ENCODE results near the gene PLA2G2A. TPM values are rescaled to one million over a fixed set of nuclear protein-coding genes. Genes with fewer than 3 reads are reported as not detected.
"Not testable (repeated sequence)": the region's sequence is repeated elsewhere in the genome, so short reads cannot be mapped to it uniquely, and the experiment has no call there.

The PLA2G2A gene
- total and polyA plus RNA-seq, 11 donors: 2.8 to 539 (median 26.5) TPM

- H3K36me3 ChIP-seq: no peaks in the 10 kb centered on the region
- no peaks in the 10 kb centered on the region for H3K4me1 ChIP-seq
- H3K27ac ChIP-seq: no peak overlapping the region
- intact Hi-C loops (cut with DNase I): no loop called here
- DNase-seq (no peak), ATAC-seq (no peak)
- no peak overlapping the region for H3K4me3 ChIP-seq
- WGBS, 4 donors: 58 to 67% (median 62%) methylated on average over 3 of the region's 3 CpGs
- H3K9me3 ChIP-seq: peaks cover 0 to 21% (median 5%) of the 10 kb centered on the region in 12 donors
- H3K27me3 ChIP-seq: no peaks in the 10 kb centered on the region
- TF ChIP-seq POLR2A (IDR thresholded peaks at IDR 0.05) (no peak), CTCF (IDR thresholded peaks at IDR 0.05) (no peak)
These were observed 43.2 kb downstream of the PLA2G2A start for GRCh38 chr1:19936061-19936750.

DNA sequence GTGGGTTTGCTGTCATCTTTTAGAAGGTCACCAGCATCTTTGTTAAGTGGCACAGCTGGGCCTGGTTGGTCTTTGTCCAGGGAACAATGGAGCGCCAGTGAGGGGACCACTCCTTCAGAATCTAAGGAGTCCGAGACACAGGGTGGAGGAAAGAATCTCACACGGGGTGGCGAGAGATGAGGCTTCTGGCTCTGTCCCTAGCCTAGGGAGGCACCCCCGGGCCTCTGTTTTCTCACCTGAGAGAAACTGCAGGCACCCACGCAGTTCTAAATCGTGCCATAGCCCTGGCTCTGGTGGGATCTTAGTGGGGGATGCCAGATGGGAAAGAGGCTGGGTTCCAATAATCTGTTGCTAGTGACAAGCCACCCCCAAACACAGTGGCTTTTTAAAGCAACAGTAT lies 45.1 kb downstream of the PLA2G2A start:
- 65 to 86% (median 83%) methylated on average over 7 of the region's 7 CpGs for WGBS, 4 donors
- Histone ChIP-seq H3K36me3 (no peaks in the 10 kb centered on the region), H3K4me3 (no peak overlapping the region), H3K9me3 (peaks cover 0 to 26% (median 9%) of the 10 kb centered on the region in 12 donors), H3K4me1 (no peaks in the 10 kb centered on the region), H3K27ac (no peak overlapping the region), H3K27me3 (no peaks in the 10 kb centered on the region)
- intact Hi-C loops (cut with DNase I): no loop called here
- ATAC-seq: no peak
- no peak for TF ChIP-seq POLR2A (IDR thresholded peaks at IDR 0.05)
- TF ChIP-seq CTCF (IDR thresholded peaks at IDR 0.05): no peak
- DNase-seq: no peak

GRCh38 chr1:19932866-19933265 lies 46.6 kb downstream of the PLA2G2A start:
- H3K4me1 ChIP-seq: no peaks in the 10 kb centered on the region
- intact Hi-C loops (cut with DNase I): no loop called here
- ATAC-seq: no peak

DNA sequence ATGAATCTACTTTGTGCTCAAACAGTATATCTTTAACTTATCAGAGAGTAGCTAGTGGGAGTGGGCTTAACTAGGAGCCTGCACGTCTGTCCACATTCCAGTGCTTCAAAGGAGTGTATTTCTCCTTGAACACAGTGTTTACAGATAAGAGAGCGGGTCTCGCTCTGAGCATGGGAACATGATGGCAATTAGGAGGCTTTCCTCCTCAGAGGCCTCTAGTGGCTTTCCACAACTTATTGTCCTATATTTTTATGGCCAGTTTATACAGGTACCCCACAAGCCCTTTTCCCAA lies 52.3 kb downstream of the PLA2G2A start:
- WGBS, 4 donors: 50 to 72% (median 59%) methylated on average over 3 of the region's 3 CpGs
- H3K27ac ChIP-seq; H3K4me1 ChIP-seq; DNase-seq; H3K4me3 ChIP-seq; ATAC-seq; H3K27me3 ChIP-seq; H3K36me3 ChIP-seq; intact Hi-C loops (cut with DNase I): not testable (repeated sequence)
- peaks cover 0 to 14% (median 7%) of the 10 kb centered on the region in 12 donors for H3K9me3 ChIP-seq

More at GRCh38 chr1:19932866-19933265, 46.6 kb downstream of the PLA2G2A start:
- 0 to 97% (median 15%) methylated on average over 1 of the region's 1 CpG for WGBS, 4 donors
- no peak for DNase-seq
- TF ChIP-seq CTCF (IDR thresholded peaks at IDR 0.05) (no peak), POLR2A (IDR thresholded peaks at IDR 0.05) (no peak)
- H3K4me3 ChIP-seq: no peak overlapping the region
- H3K27me3 ChIP-seq: no peaks in the 10 kb centered on the region
- H3K36me3 ChIP-seq: no peaks in the 10 kb centered on the region
- H3K9me3 ChIP-seq: peaks cover 0 to 26% (median 9%) of the 10 kb centered on the region in 12 donors
- no peak overlapping the region for H3K27ac ChIP-seq
